HG03139 (cell line): ENCODE data around the gene PAN3.

Experiments
- ATAC-seq: cut with Tn5 transposase; IDR thresholded peaks from one replicate; pipeline ENCODE4 v1.9.1; 2021; ENCODE audit not compliant: unreplicated experiment

The PAN3 gene

GRCh38 chr13:28219408-28220099, 81.2 kb downstream of the PAN3 start:
- ATAC-seq = no peak

GRCh38 chr13:28220166-28220565, 81.8 kb downstream of the PAN3 start:
- no peak for ATAC-seq

- no peak for ATAC-seq
Measured at GRCh38 chr13:28229522-28230411, 91.4 kb downstream of the PAN3 start.

DNA sequence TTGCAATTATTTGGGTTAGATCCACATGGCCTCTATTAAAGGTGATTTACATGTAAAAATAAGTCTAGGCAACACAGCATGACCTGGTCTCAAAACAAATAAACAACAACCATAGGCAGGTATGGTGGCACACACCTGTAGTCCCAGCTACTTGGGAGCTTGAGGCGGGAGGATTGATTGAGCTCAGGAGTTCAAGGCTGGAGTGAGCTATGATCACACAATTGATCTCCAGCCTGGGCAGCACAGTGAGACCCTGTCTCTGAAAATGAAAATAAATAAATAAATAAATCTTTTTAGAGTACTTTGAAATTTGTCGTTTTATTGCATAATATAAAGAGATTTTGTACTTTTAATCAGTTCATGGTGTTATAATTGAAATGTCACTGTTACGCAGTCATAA, 93.3 kb downstream of the PAN3 start:
- no peak for ATAC-seq

GRCh38 chr13:28237944-28238343, 99.6 kb downstream of the PAN3 start:
- ATAC-seq = no peak

- ATAC-seq = no peak
Measured at GRCh38 chr13:28239374-28239773, 101.0 kb downstream of the PAN3 start.

GRCh38 chr13:28245465-28245864, 107.1 kb downstream of the PAN3 start:
- no peak for ATAC-seq

DNA sequence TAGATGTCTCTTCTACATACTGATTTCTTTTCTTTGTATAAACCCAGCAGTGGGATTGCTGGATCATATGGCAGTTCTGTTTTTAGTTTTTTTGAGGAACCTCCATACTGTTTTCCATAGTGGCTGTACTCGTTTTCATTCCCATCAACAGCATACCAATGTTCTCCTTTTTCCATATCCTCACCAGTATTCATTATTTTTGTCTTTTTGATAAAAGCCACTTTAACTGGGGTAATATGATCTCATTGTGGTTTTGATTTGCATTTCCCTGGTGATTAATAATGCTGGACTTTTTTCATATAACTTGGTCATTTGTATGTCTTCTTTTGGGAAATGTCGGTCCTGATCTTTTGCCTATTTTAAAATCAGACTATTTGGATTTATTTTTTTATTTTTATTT, 108.5 kb downstream of the PAN3 start:
- ATAC-seq = no peak

DNA sequence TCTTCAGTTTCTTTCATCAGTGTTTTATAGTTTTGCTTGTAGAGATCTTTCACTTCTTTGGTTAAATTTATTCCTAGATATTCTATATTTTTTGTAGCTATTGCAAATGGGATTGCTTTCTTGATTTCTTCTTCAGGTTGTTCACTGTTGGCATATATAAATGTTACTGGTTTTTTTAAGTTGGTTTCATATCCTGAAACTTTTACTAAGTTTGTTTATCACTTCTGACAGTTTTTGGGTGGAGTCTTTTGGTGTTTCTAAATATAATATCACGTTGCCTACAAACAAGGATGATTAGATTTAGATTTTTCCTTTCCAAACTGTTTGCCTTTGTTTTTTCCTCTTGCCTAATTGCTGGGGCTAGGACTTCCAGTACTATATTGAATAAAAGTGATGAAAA, 109.7 kb downstream of the PAN3 start:
- no peak for ATAC-seq

DNA sequence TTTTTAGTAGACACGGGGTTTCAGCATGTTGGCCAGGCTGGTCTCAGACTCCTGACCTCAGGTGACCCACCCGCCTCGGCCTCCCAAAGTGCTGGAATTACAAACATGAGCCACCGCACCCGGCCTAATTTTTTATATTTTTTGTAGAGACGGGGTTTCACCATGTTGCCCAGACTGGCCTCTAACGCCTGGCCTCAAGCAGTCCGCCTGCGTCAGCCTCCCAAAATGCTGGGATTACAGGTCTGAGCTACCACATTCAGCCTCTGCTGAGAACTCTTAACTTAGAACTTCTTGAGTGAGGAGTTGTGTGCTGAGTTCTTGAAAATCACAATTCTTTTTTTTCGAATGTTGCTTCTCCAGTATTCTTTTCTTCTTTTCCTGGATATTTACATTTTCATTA, 112.2 kb downstream of the PAN3 start:
- no peak for ATAC-seq

DNA sequence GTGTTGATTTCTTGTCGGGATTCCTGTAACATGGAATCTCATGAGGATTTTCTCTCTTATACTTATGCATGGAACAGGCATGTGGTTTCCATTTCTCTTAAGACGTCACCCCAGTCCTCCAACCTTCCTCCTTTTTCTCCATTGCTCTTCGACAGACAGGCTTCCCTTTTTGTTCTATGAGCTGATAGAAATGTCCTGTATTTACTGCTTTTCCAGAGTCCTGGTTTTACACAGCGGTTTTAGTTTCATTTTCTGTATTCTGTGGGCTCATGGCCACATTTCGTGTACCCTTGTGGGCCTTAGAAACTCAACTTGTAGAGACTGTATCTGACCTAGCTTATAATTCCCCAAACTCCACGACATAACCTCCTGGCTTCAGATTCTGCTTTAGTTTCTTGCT, 113.1 kb downstream of the PAN3 start:
- no peak for ATAC-seq

DNA sequence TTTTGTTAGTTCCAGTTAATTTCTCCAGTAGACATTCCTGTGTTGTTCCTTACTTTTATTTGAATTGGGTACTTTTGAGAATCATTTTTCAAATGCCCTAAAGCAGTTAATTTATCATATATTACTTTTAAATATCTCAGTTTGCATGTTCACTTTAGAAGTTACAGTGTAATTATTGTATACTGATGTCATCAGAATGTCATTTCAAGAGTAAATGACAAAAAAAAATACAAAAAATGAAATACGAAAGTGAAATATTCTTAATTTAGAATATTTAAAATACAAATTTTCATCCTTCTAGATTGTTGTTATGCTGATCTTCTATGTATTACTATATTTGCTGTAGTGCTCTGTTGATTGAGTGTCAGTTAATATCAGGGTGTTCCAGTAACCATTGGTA, 114.2 kb downstream of the PAN3 start:
- ATAC-seq = no peak

DNA sequence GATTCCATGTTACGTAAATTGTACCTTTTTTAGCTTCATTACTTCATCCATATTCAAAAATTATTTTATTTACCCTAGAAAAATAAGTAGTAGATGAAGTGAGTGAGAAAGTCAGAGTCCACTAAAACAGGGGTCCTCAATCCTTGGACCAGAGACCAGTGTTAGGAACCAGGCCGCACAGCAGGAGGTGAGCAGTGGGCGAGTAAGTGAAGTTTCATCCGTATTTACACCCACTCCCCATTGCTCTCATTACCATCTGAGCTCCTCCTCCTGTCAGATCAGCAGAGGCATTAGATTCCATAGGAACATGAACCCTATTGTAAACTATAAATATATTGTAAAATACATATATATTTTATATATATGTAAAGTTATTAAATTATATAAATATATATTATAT, 119.0 kb downstream of the PAN3 start:
- no peak for ATAC-seq

DNA sequence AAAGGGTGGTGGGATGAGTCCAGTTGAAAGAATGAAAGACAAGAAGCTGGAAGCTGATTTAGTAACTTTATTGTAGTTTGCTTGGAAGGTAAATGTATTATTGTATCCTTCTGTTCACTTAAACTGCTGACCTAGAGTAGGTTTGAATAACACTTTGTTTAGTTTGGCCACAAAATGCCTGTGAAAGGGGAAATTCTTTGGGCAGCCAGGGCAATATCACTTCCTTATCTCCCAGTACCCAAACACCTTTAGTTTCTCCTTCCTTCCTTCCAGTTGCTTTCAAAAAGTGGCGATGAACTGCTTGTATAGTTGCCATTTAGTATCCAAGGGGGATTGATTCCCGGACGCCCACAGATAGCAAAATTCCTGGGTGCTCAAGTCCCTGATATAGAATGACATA, 120.1 kb downstream of the PAN3 start:
- no peak for ATAC-seq

DNA sequence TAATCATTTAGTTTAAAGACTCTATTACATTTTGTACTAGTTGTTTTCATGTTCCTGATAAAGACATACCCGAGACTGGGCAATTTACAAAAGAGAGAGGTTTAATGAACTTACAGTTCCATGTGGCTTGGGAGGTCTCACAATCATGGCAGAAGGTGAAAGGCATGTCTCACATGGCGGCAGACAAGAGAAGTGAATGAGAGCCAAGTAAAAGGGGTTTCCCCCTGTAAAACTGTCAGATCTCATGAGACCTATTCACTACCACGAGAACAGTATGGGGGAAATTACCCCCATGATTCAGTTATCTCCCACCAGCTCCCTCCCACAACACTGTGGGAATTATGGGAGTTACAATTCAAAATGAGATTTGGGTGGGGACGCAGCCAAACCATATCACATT, 129.2 kb downstream of the PAN3 start:
- no peak for ATAC-seq

DNA sequence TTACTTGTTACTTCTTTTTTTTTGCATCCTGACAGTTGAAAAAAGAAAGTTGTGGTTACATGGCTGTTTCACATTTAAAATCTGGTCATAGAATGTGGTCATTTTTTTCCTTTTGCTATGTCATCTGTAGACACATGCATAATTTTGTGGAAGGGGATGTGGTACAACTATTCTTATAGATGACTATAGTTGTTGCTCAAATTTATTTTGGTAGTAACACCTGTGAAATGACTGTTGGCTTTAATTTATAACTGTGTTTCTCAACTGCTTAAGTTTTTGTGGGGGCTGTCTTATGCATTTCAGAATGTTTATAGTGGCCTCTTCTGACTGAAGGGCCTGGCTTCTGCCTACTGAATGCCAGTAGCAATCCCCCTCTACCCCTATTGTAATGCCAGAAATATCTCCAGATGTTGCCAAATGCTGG, 130.5 kb downstream of the PAN3 start:
- ATAC-seq = peak; percentile 94

DNA sequence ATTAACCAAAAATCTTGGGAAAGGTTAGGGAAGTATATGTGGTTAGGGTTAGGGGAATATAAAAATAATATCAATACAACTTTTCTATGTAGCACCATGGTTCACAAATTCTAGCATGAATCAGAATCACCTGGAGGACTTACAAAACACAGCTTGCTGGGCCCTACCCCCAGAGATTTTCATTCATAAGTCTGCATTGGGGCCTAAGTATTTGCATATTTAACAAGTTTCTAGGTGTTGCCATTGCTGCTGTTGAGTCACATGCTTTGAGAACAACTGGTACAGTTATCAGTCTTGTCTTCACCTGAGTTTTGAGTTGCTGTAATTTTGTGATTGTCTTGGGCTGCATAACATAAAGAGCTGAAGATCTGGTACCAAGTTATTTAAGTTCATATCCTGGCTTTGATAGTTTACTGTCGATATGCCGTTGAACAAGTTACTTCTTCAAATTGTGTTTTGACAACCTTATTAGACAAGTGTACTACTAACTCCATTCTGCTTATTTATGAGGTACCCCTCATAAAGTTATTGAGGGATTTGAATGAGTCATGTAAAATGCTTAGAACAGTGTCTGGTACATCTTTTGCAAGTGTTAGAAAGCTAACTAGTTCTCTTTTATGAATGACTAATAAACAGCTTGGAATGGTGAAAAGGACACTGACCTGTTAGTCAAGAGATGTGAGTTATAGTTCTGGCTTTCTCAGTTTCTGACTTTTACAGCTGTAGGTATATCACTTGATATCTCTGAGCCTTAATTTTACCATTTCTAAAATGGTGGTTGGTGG, 132.9 kb downstream of the PAN3 start:
- ATAC-seq = no peak

GRCh38 chr13:28273919-28274318, 135.6 kb downstream of the PAN3 start:
- no peak for ATAC-seq

GRCh38 chr13:28282451-28282850, 144.1 kb downstream of the PAN3 start:
- ATAC-seq = peak; percentile 51

GRCh38 chr13:28283600-28283999, 145.3 kb downstream of the PAN3 start:
- no peak for ATAC-seq

DNA sequence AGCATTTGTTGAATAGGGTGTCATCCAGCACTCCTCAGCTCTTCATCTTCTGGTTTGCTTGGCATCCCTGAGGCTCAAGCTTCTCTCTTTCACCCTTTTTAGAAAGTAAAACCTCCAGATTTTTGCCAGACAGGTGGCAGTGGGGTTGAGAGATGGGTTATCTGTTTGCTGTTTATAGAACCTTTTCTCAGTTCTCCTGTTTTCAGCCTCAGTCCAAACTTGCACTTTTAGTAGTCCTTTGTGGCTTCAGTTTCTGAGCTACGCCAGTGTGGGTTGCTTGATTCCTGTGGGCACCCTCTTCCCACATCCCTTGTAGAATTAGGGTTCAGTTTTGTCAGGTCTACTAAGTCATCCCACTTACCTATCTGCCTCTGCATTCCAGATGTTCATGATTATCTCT, 147.9 kb downstream of the PAN3 start:
- no peak for ATAC-seq

DNA sequence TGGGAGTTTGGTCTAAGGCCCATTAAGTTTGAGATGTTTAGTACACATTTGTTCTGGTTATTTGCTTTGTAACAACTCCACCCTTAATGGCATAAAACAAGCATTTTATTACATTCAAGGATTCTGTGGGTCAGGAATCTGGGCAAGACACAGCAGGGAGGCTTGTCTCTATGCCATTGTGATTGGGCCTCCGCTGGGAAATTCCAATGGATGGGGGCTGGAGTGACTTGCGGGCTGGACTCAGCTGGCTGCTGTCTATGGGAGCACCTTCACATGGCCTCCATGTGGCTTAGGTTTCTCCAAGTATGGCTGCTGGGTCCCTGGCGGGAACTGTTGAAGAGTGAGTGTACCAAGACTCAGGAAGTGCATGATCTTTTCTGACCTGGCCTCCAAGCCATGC, 159.0 kb downstream of the PAN3 start:
- ATAC-seq = no peak
